ENCODE measurements around the gene TMEM18.

Gene TMEM18

DNA sequence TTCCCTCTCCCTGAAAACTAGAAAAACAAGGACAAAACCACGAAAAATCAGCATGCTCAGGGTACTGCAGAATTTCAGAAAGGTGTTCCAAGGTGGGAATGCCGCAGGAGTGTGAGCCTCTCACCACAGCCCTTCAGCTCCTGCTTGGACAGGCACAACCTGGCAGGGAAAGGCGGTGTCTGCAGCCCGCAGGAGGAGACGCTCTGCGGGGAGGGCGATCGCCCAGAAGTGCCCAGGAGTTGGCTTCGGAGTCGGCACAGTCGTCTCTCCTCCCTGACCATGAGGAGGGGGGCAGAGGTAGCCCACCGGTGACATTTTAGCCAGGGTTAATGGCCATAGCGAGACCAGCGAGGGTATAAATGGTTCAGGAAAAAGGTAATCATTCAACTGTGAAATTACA is 57.2 kb downstream of the TMEM18 start (continued):
- TF ChIP-seq, protein P1, sequence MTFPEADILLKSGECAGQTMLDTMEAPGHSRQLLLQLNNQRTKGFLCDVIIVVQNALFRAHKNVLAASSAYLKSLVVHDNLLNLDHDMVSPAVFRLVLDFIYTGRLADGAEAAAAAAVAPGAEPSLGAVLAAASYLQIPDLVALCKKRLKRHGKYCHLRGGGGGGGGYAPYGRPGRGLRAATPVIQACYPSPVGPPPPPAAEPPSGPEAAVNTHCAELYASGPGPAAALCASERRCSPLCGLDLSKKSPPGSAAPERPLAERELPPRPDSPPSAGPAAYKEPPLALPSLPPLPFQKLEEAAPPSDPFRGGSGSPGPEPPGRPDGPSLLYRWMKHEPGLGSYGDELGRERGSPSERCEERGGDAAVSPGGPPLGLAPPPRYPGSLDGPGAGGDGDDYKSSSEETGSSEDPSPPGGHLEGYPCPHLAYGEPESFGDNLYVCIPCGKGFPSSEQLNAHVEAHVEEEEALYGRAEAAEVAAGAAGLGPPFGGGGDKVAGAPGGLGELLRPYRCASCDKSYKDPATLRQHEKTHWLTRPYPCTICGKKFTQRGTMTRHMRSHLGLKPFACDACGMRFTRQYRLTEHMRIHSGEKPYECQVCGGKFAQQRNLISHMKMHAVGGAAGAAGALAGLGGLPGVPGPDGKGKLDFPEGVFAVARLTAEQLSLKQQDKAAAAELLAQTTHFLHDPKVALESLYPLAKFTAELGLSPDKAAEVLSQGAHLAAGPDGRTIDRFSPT (tag by site-specific recombination; IDR thresholded peaks at IDR 0.05): no peak

DNA sequence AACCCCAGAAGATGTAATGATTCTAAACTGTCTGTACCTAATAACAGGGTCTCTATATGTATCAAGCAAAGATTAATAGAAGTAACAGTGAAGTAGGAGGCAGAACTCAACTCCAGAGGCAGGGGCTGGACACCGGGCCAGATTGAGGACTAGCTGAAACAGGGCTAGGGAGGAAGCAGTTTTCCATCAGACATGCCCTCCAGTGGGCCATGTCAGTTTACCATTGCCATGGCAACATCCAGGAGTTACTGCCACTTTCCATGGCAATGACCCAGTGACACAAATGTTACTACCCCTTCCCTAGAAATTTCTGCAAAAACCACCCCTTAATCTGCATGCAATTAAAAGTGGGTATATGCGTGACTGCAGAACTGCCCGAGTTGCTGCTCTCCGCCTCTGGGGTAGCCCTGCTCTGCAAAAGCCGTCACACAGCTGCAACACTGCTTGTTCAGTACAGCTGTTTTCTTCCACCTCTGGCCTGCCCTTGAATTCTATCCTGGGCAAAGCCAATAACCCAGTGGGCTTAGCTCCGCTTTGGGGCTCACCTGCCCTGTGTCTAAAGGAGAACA is 58.7 kb downstream of the TMEM18 start:
- Histone ChIP-seq H3K36me3 (ENCODE audit: control insufficient read depth in 2 of 2, insufficient read depth in 1 of 2, low read length in 2 of 2) (no peaks in the 10 kb centered on the region), H3K4me3 (ENCODE audit: low read depth, low read length) (no peak overlapping the region), H3K4me1 (ENCODE audit: control insufficient read depth, insufficient read depth, low read length) (no peaks in the 10 kb centered on the region), H3K27ac (ENCODE audit: extremely low read depth, low read depth, low read length) (no peak overlapping the region), H3K9me3 (ENCODE audit: control insufficient read depth, insufficient read depth, low read depth, low read length) (no peaks in the 10 kb centered on the region)
- no peak for TF ChIP-seq ZNF621 (tag by site-specific recombination; IDR thresholded peaks at IDR 0.05)
- no peak for TF ChIP-seq ZNF174 (tag by site-specific recombination; IDR thresholded peaks at IDR 0.05)
- no peak for TF ChIP-seq MZF1 (tag by site-specific recombination; IDR thresholded peaks at IDR 0.05; ENCODE audit: borderline replicate concordance)
- TF ChIP-seq, protein P2, sequence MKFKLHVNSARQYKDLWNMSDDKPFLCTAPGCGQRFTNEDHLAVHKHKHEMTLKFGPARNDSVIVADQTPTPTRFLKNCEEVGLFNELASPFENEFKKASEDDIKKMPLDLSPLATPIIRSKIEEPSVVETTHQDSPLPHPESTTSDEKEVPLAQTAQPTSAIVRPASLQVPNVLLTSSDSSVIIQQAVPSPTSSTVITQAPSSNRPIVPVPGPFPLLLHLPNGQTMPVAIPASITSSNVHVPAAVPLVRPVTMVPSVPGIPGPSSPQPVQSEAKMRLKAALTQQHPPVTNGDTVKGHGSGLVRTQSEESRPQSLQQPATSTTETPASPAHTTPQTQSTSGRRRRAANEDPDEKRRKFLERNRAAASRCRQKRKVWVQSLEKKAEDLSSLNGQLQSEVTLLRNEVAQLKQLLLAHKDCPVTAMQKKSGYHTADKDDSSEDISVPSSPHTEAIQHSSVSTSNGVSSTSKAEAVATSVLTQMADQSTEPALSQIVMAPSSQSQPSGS (tag by site-specific recombination; IDR thresholded peaks at IDR 0.05; ENCODE audit: low read depth): no peak
- no peak for TF ChIP-seq ZNF768 (tag by site-specific recombination; IDR thresholded peaks at IDR 0.05)
- no peak for TF ChIP-seq ZNF600 (tag by site-specific recombination; IDR thresholded peaks at IDR 0.05)
- TF ChIP-seq ZNF335 (tag by site-specific recombination; conservative IDR thresholded peaks at IDR 0.05): no peak
- TF ChIP-seq, protein P3, sequence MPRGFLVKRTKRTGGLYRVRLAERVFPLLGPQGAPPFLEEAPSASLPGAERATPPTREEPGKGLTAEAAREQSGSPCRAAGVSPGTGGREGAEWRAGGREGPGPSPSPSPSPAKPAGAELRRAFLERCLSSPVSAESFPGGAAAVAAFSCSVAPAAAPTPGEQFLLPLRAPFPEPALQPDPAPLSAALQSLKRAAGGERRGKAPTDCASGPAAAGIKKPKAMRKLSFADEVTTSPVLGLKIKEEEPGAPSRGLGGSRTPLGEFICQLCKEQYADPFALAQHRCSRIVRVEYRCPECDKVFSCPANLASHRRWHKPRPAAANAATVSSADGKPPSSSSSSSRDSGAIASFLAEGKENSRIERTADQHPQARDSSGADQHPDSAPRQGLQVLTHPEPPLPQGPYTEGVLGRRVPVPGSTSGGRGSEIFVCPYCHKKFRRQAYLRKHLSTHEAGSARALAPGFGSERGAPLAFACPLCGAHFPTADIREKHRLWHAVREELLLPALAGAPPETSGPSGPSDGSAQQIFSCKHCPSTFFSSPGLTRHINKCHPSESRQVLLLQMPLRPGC (tag by site-specific recombination; IDR thresholded peaks at IDR 0.05): no peak
- no peak for TF ChIP-seq ZBTB21 (tag by site-specific recombination; IDR thresholded peaks at IDR 0.05)
- TF ChIP-seq OVOL3 (tag by site-specific recombination; IDR thresholded peaks at IDR 0.05): no peak
- TF ChIP-seq, protein P4, sequence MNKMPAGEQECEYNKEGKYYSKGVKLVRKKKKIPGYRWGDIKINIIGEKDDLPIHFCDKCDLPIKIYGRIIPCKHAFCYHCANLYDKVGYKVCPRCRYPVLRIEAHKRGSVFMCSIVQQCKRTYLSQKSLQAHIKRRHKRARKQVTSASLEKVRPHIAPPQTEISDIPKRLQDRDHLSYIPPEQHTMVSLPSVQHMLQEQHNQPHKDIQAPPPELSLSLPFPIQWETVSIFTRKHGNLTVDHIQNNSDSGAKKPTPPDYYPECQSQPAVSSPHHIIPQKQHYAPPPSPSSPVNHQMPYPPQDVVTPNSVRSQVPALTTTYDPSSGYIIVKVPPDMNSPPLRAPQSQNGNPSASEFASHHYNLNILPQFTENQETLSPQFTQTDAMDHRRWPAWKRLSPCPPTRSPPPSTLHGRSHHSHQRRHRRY (tag by site-specific recombination; IDR thresholded peaks at IDR 0.05): no peak
- CTCF ChIA-PET: no interaction called here
- POLR2A ChIA-PET: no interaction called here

DNA sequence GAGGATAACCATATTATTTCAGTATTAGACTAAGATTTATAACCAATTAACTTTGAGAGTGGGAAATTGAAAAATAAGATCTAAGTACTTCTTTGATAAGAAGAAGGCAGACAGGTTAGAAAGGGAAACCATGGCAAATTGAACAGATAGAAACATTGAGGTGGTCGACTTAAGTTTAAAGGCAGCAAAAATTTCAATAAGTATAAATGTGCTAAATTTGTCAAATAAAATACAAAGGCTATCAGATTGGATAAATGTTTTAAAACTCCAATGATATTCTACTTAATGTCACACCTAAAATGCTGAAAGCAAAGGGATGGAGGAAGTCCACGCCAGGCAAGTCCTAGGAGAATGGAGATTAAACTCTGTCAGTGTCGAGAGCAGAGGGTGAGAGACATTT is 59.2 kb downstream of the TMEM18 start:
- Histone ChIP-seq H3K4me1 (ENCODE audit: control insufficient read depth, insufficient read depth, low read length) (no peaks in the 10 kb centered on the region), H3K9me3 (ENCODE audit: control insufficient read depth, insufficient read depth, low read depth, low read length) (no peaks in the 10 kb centered on the region), H3K27ac (ENCODE audit: extremely low read depth, low read depth, low read length) (no peak overlapping the region), H3K36me3 (ENCODE audit: control insufficient read depth in 2 of 2, insufficient read depth in 1 of 2, low read length in 2 of 2) (no peaks in the 10 kb centered on the region), H3K4me3 (ENCODE audit: low read depth, low read length) (no peak overlapping the region)
- ChIA-PET POLR2A (no interaction called here), CTCF (no interaction called here)
- TF ChIP-seq ZNF626 (tag by site-specific recombination; IDR thresholded peaks at IDR 0.05): no peak
- no peak for TF ChIP-seq ZBTB8A (tag by site-specific recombination; IDR thresholded peaks at IDR 0.05)
- TF ChIP-seq ZNF555 (tag by site-specific recombination; conservative IDR thresholded peaks at IDR 0.05): no peak
- no peak for TF ChIP-seq SALL2 (tag by site-specific recombination; IDR thresholded peaks at IDR 0.05; ENCODE audit: borderline replicate concordance)
- TF ChIP-seq ZNF211 (tag by site-specific recombination; IDR thresholded peaks at IDR 0.05; ENCODE audit: low read depth): no peak
- TF ChIP-seq GLIS2 (tag by site-specific recombination; IDR thresholded peaks at IDR 0.05): no peak
- TF ChIP-seq ZFP3 (tag by site-specific recombination; IDR thresholded peaks at IDR 0.05; ENCODE audit: low read depth): no peak
- no peak for TF ChIP-seq EGR2 (tag by site-specific recombination; IDR thresholded peaks at IDR 0.05; ENCODE audit: low read depth)
- TF ChIP-seq GLI4 (tag by site-specific recombination; IDR thresholded peaks at IDR 0.05): no peak
- TF ChIP-seq ZNF19 (tag by site-specific recombination; IDR thresholded peaks at IDR 0.05; ENCODE audit: low read depth): no peak
- no peak for TF ChIP-seq HOXC10 (CRISPR knock-in tag; IDR thresholded peaks at IDR 0.05)
- no peak for TF ChIP-seq OSR2 (tag by site-specific recombination; IDR thresholded peaks at IDR 0.05)
- no peak for TF ChIP-seq ZNF2 (tag by site-specific recombination; IDR thresholded peaks at IDR 0.05)
- TF ChIP-seq, protein P5, sequence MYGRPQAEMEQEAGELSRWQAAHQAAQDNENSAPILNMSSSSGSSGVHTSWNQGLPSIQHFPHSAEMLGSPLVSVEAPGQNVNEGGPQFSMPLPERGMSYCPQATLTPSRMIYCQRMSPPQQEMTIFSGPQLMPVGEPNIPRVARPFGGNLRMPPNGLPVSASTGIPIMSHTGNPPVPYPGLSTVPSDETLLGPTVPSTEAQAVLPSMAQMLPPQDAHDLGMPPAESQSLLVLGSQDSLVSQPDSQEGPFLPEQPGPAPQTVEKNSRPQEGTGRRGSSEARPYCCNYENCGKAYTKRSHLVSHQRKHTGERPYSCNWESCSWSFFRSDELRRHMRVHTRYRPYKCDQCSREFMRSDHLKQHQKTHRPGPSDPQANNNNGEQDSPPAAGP (tag by site-specific recombination; IDR thresholded peaks at IDR 0.05): no peak
- no peak for TF ChIP-seq BCL11A (tag by site-specific recombination; IDR thresholded peaks at IDR 0.05; ENCODE audit: low read depth)
- TF ChIP-seq, protein P6, sequence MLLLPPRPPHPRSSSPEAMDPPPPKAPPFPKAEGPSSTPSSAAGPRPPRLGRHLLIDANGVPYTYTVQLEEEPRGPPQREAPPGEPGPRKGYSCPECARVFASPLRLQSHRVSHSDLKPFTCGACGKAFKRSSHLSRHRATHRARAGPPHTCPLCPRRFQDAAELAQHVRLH (tag by site-specific recombination; IDR thresholded peaks at IDR 0.05): no peak

Measured in HEK293 (cell line).